ENCODE data around the gene CCL18.
"Not testable (repeated sequence)": the region's sequence is repeated elsewhere in the genome, so short reads cannot be mapped to it uniquely, and the experiment has no call there.

Gene CCL18

GRCh38 chr17:36104701-36105181, 40.7 kb downstream of the CCL18 start:
- DNase-seq: peak; percentile 66

GRCh38 chr17:36105781-36106492, 41.9 kb downstream of the CCL18 start:
- peak; percentile 68 for DNase-seq

GRCh38 chr17:36106493-36106835, 42.4 kb downstream of the CCL18 start:
- DNase-seq: peak; percentile 37

- no peak for DNase-seq
These were observed 43.6 kb downstream of the CCL18 start for GRCh38 chr17:36107660-36108059.

GRCh38 chr17:36108265-36108664, 44.2 kb downstream of the CCL18 start:
- peak; percentile 76 for DNase-seq

GRCh38 chr17:36111068-36111490, 47.0 kb downstream of the CCL18 start:
- no peak for DNase-seq

- DNase-seq: no peak
These were observed 48.5 kb downstream of the CCL18 start for GRCh38 chr17:36112572-36112971.

GRCh38 chr17:36113131-36113530, 49.1 kb downstream of the CCL18 start:
- DNase-seq: not testable (repeated sequence)

- not testable (repeated sequence) for DNase-seq
These were observed 51.0 kb downstream of the CCL18 start for GRCh38 chr17:36114971-36115648.

GRCh38 chr17:36115649-36115977, 51.5 kb downstream of the CCL18 start:
- DNase-seq: not testable (repeated sequence)

GRCh38 chr17:36117505-36118382, 53.7 kb downstream of the CCL18 start:
- peak; percentile 46 for DNase-seq

- no peak for DNase-seq
These were observed 54.6 kb downstream of the CCL18 start for GRCh38 chr17:36118477-36119353.

GRCh38 chr17:36120221-36120620, 56.1 kb downstream of the CCL18 start:
- DNase-seq: no peak

- not testable (repeated sequence) for DNase-seq
These were observed 57.0 kb downstream of the CCL18 start for GRCh38 chr17:36121099-36121498.
